ENCODE results near the gene RHOH.

- TF ChIP-seq CTCF (IDR thresholded peaks at IDR 0.05; ENCODE audit: insufficient read depth, low read depth, low read length), result no peak
- no peak for TF ChIP-seq EZH2 (IDR thresholded peaks at IDR 0.05; ENCODE audit: insufficient read depth, low read length)
Measured at GRCh38 chr4:40210776-40211175, 13.9 kb downstream of the RHOH start.

Measured in astrocyte (in vitro differentiated cells and primary cell).